PC-3 (cell line): Measurements from ENCODE around the gene ADAM19. TPM values are rescaled to one million over a fixed set of nuclear protein-coding genes. Genes with fewer than 3 reads are reported as not detected.

Source experiments
- ATAC-seq: fragments of 200-7000 bp; cut with Tn5 transposase; 2 replicates; pipeline ENCODE4 v1.9.1; 2020; ENCODE audit warnings: mild to moderate bottlenecking, moderate library complexity
- BruUV-seq: library from RNA; stranded (reverse); fragments of 400-500 nt; replicated peaks from 2 replicates; lab custom pipeline; 2021; lab: Mats Ljungman, UMichigan
- CTCF ChIA-PET: fragments of 300-600 bp; sonication (Branson Sonifier 250); formaldehyde crosslinking; loops from one replicate; lab custom pipeline; 2022; ENCODE audit warnings: antibody characterized with exemption; lab: Charles Lee
- POLR2A ChIA-PET: fragments of 300-600 bp; sonication (Branson Sonifier 250); formaldehyde crosslinking; loops from one replicate; lab custom pipeline; 2022; ENCODE audit warnings: antibody characterized with exemption; ENCODE audit not compliant: unreplicated experiment; lab: Charles Lee
- DNase-seq: peaks from one replicate; pipeline ENCODE4 v3.0.0-alpha.2; 2015
- H2AFZ ChIP-seq: fragments of 300-600 bp; sonication (generic); 2 replicates; pipeline ENCODE4 v1.6.0; 2016; ENCODE audit warnings: antibody characterized with exemption, low read length
- H3F3A ChIP-seq: fragments of 300-600 bp; sonication (generic); one replicate; pipeline ENCODE4 v1.6.0; 2017; ENCODE audit warnings: antibody characterized with exemption, low read length, control low read depth, mild to moderate bottlenecking; ENCODE audit not compliant: unreplicated experiment
- H3K27ac ChIP-seq: fragments of 300-600 bp; sonication (generic); 2 replicates; pipeline ENCODE4 v1.5.1; 2016; ENCODE audit warnings: mild to moderate bottlenecking, low read length
- H3K27me3 ChIP-seq: fragments of 300-600 bp; sonication (generic); 2 replicates; pipeline ENCODE4 v1.6.1; 2016; ENCODE audit warnings: low read length, mixed read lengths
- H3K36me3 ChIP-seq: fragments of 300-600 bp; sonication (generic); 2 replicates; pipeline ENCODE4 v1.6.1; 2016; ENCODE audit warnings: low read depth, mixed run types, low read length, mixed read lengths
- H3K4me1 ChIP-seq: fragments of 300-600 bp; sonication (generic); 2 replicates; pipeline ENCODE4 v1.5.1; 2016; ENCODE audit warnings: low read length; ENCODE audit not compliant: insufficient read depth
- H3K4me2 ChIP-seq: fragments of 300-600 bp; sonication (generic); 2 replicates; pipeline ENCODE4 v1.6.0; 2016; ENCODE audit warnings: low read length
- H3K4me3 ChIP-seq: fragments of 300-600 bp; sonication (generic); 2 replicates; pipeline ENCODE4 v1.5.1; 2016; ENCODE audit warnings: mild to moderate bottlenecking, low read length, mixed read lengths
- H3K79me2 ChIP-seq: fragments of 300-600 bp; sonication (generic); 2 replicates; pipeline ENCODE4 v1.6.1; 2017; ENCODE audit warnings: low read length, mixed read lengths
- H3K9ac ChIP-seq: fragments of 300-600 bp; sonication (generic); 2 replicates; pipeline ENCODE4 v1.6.0; 2016; ENCODE audit warnings: mild to moderate bottlenecking, low read length
- H3K9me2 ChIP-seq: fragments of 300-600 bp; sonication (generic); replicated peaks from 2 replicates; pipeline ENCODE4 v1.6.1; 2016; ENCODE audit warnings: mixed run types, low read length, mixed read lengths
- H3K9me3 ChIP-seq: fragments of 300-600 bp; sonication (generic); 2 replicates; pipeline ENCODE4 v1.6.1; 2016; ENCODE audit warnings: low read length, mixed read lengths
- H4K20me1 ChIP-seq: fragments of 300-600 bp; sonication (generic); 2 replicates; pipeline ENCODE4 v1.6.1; 2016; ENCODE audit warnings: low read length, mixed read lengths
- CTCF ChIP-seq: fragments of 300-600 bp; sonication (generic); conservative IDR thresholded peaks from 2 replicates; pipeline ENCODE4 v1.5.1; 2017; ENCODE audit warnings: antibody characterized with exemption, low read depth, mild to moderate bottlenecking, low read length
- EZH2 ChIP-seq: fragments of 300-600 bp; sonication (generic); IDR thresholded peaks from one replicate; pipeline ENCODE4 v1.6.1; 2017; ENCODE audit warnings: antibody characterized with exemption, mild to moderate bottlenecking, low read length; ENCODE audit not compliant: unreplicated experiment
- EZH2phosphoT487 ChIP-seq: fragments of 300-600 bp; sonication (generic); IDR thresholded peaks from 2 replicates; pipeline ENCODE4 v1.6.1; 2018; ENCODE audit warnings: mild to moderate bottlenecking, antibody characterized with exemption, low read length, borderline replicate concordance
- intact Hi-C: fragments of 100-400 bp; cut with micrococcal nuclease; formaldehyde crosslinking; loops from 2 replicates; pipeline ENCODE4 v1.9.0; 2023
- total RNA-seq: library from RNA; depleted of rRNA; stranded (reverse); fragments of >200 nt; gene quantifications from 2 replicates; pipeline ENCODE4 v1.2.3, GENCODE V29; 2014

Gene ADAM19
- total RNA-seq, 1 experiment from 2014 or later = 115 TPM

- no peak overlapping the region for H3K4me3 ChIP-seq
- intact Hi-C loops = no loop called here
- ChIA-PET CTCF (no interaction called here), POLR2A (no interaction called here)
- no TSS peak for BruUV-seq
- H4K20me1 ChIP-seq = no peaks in the 10 kb centered on the region
- TF ChIP-seq CTCF (no peak), EZH2phosphoT487 (no peak), EZH2 (no peak)
- H3K4me1 ChIP-seq = peaks cover 36% of the 10 kb centered on the region
- no peak overlapping the region for H3K27ac ChIP-seq
- H3K9me3 ChIP-seq = no peaks in the 10 kb centered on the region
- H3K9ac ChIP-seq = no peak overlapping the region
- no peak for DNase-seq
- no peaks in the 10 kb centered on the region for H3K79me2 ChIP-seq
- no peak overlapping the region for H3K4me2 ChIP-seq
- peaks cover 61% of the 10 kb centered on the region for H3K36me3 ChIP-seq
- H2AFZ ChIP-seq = no peak overlapping the region
- no peaks in the 10 kb centered on the region for H3K27me3 ChIP-seq
- peaks cover 9% of the 10 kb centered on the region for H3F3A ChIP-seq
- no peaks in the 10 kb centered on the region for H3K9me2 ChIP-seq
- no peak for ATAC-seq
These were observed 93.9 kb downstream of the ADAM19 start for GRCh38 chr5:157481666-157482065.

- H3K36me3 ChIP-seq = peaks cover 60% of the 10 kb centered on the region
- ChIA-PET POLR2A (no interaction called here), CTCF (no interaction called here)
- no TSS peak for BruUV-seq
- no peak overlapping the region for H3K4me3 ChIP-seq
- H4K20me1 ChIP-seq = no peaks in the 10 kb centered on the region
- TF ChIP-seq EZH2phosphoT487 = no peak
- TF ChIP-seq CTCF = no peak
- TF ChIP-seq EZH2 = no peak
- no peak overlapping the region for H3K27ac ChIP-seq
- H3K9me2 ChIP-seq = no peaks in the 10 kb centered on the region
- no peaks in the 10 kb centered on the region for H3K27me3 ChIP-seq
- H3K4me1 ChIP-seq = peaks cover 36% of the 10 kb centered on the region
- H3K4me2 ChIP-seq = no peak overlapping the region
- no peak overlapping the region for H2AFZ ChIP-seq
- intact Hi-C loops = no loop called here
- ATAC-seq = no peak
- H3F3A ChIP-seq = peaks cover 9% of the 10 kb centered on the region
- no peaks in the 10 kb centered on the region for H3K9me3 ChIP-seq
- no peak for DNase-seq
- no peaks in the 10 kb centered on the region for H3K79me2 ChIP-seq
- H3K9ac ChIP-seq = no peak overlapping the region
These were observed 94.3 kb downstream of the ADAM19 start for GRCh38 chr5:157481265-157481664.
